ENCODE results near the gene ESYT3. TPM values are rescaled to one million over a fixed set of nuclear protein-coding genes. Genes with fewer than 3 reads are reported as not detected.

ESYT3 gene
- total and polyA plus RNA-seq, 2 experiments from 2014 or later, result 3.5 to 8.2 TPM

DNA sequence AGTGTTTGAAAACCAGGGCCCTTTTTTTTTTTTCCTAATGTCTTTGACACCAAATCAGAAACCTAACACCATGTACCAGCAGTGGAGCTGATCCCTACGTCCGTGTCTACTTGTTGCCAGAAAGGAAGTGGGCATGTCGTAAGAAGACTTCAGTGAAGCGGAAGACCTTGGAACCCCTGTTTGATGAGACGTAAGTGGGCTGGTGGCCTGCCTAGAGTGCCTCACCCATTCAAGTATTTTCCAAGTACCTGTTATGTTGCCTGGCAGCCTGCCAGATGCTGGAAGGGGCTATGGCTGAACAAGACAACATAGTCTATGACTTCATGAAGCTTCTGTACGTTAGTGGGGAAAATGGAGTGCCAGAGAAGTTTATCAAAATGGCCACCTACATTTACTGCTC lies 39.7 kb downstream of the ESYT3 start:
- H3K27me3 Mint-ChIP-seq (ENCODE audit: insufficient read depth, low read depth, poor library complexity), result no peaks in the 10 kb centered on the region
- Histone ChIP-seq H3K4me3 (no peak overlapping the region), H3K27ac (ENCODE audit: low read depth) (no peak overlapping the region), H4K20me1 (replicated peaks; ENCODE audit: insufficient read depth) (no peaks in the 10 kb centered on the region), H3K4me1 (ENCODE audit: insufficient read depth) (no peaks in the 10 kb centered on the region), H3K36me3 (ENCODE audit: insufficient read depth) (no peaks in the 10 kb centered on the region), H2AFZ (no peak overlapping the region), H3K9me2 (ENCODE audit: insufficient read depth) (no peaks in the 10 kb centered on the region), H3K27me3 (ENCODE audit: insufficient read depth) (no peaks in the 10 kb centered on the region), H3K79me2 (replicated peaks; ENCODE audit: insufficient read depth) (no peaks in the 10 kb centered on the region), H3K4me2 (no peak overlapping the region), H3F3A (replicated peaks; ENCODE audit: low read depth) (no peaks in the 10 kb centered on the region)
- TF ChIP-seq CREB1 (CRISPR knock-in tag; IDR thresholded peaks at IDR 0.05; ENCODE audit: low read depth), result no peak
- no peak for TF ChIP-seq EZH2phosphoT487 (IDR thresholded peaks at IDR 0.05; ENCODE audit: unreplicated experiment)
- no peak for TF ChIP-seq NANOG (IDR thresholded peaks at IDR 0.05; ENCODE audit: borderline replicate concordance)
- TF ChIP-seq, protein P1, sequence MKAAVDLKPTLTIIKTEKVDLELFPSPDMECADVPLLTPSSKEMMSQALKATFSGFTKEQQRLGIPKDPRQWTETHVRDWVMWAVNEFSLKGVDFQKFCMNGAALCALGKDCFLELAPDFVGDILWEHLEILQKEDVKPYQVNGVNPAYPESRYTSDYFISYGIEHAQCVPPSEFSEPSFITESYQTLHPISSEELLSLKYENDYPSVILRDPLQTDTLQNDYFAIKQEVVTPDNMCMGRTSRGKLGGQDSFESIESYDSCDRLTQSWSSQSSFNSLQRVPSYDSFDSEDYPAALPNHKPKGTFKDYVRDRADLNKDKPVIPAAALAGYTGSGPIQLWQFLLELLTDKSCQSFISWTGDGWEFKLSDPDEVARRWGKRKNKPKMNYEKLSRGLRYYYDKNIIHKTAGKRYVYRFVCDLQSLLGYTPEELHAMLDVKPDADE (IDR thresholded peaks at IDR 0.05), result no peak
- no peak for TF ChIP-seq ZNF331 (CRISPR knock-in tag; IDR thresholded peaks at IDR 0.05; ENCODE audit: low read depth)
- TF ChIP-seq, protein P2, sequence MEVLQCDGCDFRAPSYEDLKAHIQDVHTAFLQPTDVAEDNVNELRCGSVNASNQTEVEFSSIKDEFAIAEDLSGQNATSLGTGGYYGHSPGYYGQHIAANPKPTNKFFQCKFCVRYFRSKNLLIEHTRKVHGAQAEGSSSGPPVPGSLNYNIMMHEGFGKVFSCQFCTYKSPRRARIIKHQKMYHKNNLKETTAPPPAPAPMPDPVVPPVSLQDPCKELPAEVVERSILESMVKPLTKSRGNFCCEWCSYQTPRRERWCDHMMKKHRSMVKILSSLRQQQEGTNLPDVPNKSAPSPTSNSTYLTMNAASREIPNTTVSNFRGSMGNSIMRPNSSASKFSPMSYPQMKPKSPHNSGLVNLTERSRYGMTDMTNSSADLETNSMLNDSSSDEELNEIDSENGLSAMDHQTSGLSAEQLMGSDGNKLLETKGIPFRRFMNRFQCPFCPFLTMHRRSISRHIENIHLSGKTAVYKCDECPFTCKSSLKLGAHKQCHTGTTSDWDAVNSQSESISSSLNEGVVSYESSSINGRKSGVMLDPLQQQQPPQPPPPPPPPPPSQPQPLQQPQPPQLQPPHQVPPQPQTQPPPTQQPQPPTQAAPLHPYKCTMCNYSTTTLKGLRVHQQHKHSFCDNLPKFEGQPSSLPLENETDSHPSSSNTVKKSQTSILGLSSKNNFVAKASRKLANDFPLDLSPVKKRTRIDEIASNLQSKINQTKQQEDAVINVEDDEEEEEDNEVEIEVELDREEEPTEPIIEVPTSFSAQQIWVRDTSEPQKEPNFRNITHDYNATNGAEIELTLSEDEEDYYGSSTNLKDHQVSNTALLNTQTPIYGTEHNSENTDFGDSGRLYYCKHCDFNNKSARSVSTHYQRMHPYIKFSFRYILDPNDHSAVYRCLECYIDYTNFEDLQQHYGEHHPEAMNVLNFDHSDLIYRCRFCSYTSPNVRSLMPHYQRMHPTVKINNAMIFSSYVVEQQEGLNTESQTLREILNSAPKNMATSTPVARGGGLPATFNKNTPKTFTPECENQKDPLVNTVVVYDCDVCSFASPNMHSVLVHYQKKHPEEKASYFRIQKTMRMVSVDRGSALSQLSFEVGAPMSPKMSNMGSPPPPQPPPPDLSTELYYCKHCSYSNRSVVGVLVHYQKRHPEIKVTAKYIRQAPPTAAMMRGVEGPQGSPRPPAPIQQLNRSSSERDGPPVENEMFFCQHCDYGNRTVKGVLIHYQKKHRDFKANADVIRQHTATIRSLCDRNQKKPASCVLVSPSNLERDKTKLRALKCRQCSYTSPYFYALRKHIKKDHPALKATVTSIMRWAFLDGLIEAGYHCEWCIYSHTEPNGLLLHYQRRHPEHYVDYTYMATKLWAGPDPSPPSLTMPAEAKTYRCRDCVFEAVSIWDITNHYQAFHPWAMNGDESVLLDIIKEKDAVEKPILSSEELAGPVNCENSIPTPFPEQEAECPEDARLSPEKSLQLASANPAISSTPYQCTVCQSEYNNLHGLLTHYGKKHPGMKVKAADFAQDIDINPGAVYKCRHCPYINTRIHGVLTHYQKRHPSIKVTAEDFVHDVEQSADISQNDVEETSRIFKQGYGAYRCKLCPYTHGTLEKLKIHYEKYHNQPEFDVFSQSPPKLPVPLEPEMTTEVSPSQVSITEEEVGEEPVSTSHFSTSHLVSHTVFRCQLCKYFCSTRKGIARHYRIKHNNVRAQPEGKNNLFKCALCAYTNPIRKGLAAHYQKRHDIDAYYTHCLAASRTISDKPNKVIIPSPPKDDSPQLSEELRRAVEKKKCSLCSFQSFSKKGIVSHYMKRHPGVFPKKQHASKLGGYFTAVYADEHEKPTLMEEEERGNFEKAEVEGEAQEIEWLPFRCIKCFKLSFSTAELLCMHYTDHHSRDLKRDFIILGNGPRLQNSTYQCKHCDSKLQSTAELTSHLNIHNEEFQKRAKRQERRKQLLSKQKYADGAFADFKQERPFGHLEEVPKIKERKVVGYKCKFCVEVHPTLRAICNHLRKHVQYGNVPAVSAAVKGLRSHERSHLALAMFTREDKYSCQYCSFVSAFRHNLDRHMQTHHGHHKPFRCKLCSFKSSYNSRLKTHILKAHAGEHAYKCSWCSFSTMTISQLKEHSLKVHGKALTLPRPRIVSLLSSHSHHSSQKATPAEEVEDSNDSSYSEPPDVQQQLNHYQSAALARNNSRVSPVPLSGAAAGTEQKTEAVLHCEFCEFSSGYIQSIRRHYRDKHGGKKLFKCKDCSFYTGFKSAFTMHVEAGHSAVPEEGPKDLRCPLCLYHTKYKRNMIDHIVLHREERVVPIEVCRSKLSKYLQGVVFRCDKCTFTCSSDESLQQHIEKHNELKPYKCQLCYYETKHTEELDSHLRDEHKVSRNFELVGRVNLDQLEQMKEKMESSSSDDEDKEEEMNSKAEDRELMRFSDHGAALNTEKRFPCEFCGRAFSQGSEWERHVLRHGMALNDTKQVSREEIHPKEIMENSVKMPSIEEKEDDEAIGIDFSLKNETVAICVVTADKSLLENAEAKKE (CRISPR knock-in tag; IDR thresholded peaks at IDR 0.05), result no peak
- no peak for TF ChIP-seq ZNF114 (CRISPR knock-in tag; IDR thresholded peaks at IDR 0.05)
- TF ChIP-seq, protein P3, sequence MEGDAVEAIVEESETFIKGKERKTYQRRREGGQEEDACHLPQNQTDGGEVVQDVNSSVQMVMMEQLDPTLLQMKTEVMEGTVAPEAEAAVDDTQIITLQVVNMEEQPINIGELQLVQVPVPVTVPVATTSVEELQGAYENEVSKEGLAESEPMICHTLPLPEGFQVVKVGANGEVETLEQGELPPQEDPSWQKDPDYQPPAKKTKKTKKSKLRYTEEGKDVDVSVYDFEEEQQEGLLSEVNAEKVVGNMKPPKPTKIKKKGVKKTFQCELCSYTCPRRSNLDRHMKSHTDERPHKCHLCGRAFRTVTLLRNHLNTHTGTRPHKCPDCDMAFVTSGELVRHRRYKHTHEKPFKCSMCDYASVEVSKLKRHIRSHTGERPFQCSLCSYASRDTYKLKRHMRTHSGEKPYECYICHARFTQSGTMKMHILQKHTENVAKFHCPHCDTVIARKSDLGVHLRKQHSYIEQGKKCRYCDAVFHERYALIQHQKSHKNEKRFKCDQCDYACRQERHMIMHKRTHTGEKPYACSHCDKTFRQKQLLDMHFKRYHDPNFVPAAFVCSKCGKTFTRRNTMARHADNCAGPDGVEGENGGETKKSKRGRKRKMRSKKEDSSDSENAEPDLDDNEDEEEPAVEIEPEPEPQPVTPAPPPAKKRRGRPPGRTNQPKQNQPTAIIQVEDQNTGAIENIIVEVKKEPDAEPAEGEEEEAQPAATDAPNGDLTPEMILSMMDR (conservative IDR thresholded peaks at IDR 0.05; ENCODE audit: low read depth in 2 of 2), result no peak
- TF ChIP-seq JUNB (IDR thresholded peaks at IDR 0.05; ENCODE audit: unreplicated experiment), result no peak
- no peak for TF ChIP-seq POLR2AphosphoS5 (IDR thresholded peaks at IDR 0.05; ENCODE audit: low read depth)
- TF ChIP-seq, protein P4, sequence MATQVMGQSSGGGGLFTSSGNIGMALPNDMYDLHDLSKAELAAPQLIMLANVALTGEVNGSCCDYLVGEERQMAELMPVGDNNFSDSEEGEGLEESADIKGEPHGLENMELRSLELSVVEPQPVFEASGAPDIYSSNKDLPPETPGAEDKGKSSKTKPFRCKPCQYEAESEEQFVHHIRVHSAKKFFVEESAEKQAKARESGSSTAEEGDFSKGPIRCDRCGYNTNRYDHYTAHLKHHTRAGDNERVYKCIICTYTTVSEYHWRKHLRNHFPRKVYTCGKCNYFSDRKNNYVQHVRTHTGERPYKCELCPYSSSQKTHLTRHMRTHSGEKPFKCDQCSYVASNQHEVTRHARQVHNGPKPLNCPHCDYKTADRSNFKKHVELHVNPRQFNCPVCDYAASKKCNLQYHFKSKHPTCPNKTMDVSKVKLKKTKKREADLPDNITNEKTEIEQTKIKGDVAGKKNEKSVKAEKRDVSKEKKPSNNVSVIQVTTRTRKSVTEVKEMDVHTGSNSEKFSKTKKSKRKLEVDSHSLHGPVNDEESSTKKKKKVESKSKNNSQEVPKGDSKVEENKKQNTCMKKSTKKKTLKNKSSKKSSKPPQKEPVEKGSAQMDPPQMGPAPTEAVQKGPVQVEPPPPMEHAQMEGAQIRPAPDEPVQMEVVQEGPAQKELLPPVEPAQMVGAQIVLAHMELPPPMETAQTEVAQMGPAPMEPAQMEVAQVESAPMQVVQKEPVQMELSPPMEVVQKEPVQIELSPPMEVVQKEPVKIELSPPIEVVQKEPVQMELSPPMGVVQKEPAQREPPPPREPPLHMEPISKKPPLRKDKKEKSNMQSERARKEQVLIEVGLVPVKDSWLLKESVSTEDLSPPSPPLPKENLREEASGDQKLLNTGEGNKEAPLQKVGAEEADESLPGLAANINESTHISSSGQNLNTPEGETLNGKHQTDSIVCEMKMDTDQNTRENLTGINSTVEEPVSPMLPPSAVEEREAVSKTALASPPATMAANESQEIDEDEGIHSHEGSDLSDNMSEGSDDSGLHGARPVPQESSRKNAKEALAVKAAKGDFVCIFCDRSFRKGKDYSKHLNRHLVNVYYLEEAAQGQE (IDR thresholded peaks at IDR 0.05; ENCODE audit: unreplicated experiment), result no peak
- no peak for TF ChIP-seq STAT1 (IDR thresholded peaks at IDR 0.05; ENCODE audit: unreplicated experiment)
- no peak for TF ChIP-seq EZH2 (IDR thresholded peaks at IDR 0.05; ENCODE audit: low read depth, unreplicated experiment)
- H3K9me3 Mint-ChIP-seq, result no peaks in the 10 kb centered on the region
- DNase-seq (ENCODE audit: low spot score) (no peak), ATAC-seq (no peak)
- H3K4me1 Mint-ChIP-seq, result peaks cover 2% of the 10 kb centered on the region; the same call in 1 of the 3 replicates
- H3K4me3 Mint-ChIP-seq, result no peak overlapping the region
- no peak overlapping the region for H3K27ac Mint-ChIP-seq
- H3K36me3 Mint-ChIP-seq (ENCODE audit: low read depth), result no peaks in the 10 kb centered on the region; the same call in 2 of the 3 replicates
